Measurements from ENCODE around the gene CIAO2B.
"Not testable (repeated sequence)": the region's sequence is repeated elsewhere in the genome, so short reads cannot be mapped to it uniquely, and the experiment has no call there.

The CIAO2B gene

DNA sequence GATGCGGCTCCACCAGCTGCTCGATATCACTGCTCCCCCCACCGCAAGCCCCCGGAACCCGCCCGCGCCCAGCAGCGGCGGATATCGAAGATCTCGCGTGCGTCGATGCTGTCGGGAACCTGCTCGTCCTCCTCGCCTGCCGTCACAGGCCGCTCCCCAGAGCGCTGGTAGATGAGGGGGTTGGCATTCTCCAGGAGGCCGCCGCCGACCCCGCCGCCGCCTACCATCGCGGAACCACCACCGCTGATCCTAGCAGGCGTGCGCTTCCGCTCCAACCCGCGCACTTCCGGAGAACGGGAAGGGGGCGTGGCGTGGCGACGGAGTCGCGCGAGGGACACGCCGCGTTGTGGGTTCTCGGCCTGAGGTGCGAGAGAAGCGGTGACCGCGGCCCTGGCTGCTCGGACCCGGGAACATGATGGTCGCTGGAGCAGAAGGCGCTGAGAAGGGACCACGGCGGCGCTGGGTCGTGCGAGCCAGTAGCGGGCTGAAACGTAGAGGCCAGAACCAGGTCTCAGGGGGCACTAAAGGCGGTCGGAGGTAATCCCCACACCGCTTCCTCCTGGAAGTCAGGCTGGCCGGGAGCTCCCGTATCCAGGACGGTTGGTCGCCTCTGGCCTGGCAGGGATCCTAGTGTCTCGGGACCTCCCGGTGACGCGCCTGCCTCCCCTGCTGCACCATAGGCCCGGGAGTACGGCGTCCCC, at the start of gene CIAO2B:
Gene CIAO2B (minus strand): TSS at position 265 of the 701 bp plus-strand sequence. CDS start 38 bp downstream, at position 227.
- peak within 1 kb of the TSS; percentile 98 for H3K27ac Mint-ChIP-seq
- peaks cover 52% of the 10 kb centered on the region for H3K4me1 Mint-ChIP-seq

GRCh38 chr16:66983033-66983432, 48.8 kb upstream of the CIAO2B start:
- H3K27me3 Mint-ChIP-seq, result no peaks in the 10 kb centered on the region
- H3K4me3 Mint-ChIP-seq, result no peak overlapping the region
- H3K9me3 Mint-ChIP-seq, result no peaks in the 10 kb centered on the region
- no peaks in the 10 kb centered on the region for H3K36me3 Mint-ChIP-seq
- H3K27ac Mint-ChIP-seq, result no peak overlapping the region
- peaks cover 31% of the 10 kb centered on the region for H3K4me1 Mint-ChIP-seq

More for the DNA sequence above, at the start of gene CIAO2B:
- H3K27me3 Mint-ChIP-seq, result no peaks in the 10 kb centered on the region
- peaks cover 11% of the 10 kb centered on the region for H3K36me3 Mint-ChIP-seq
- peak within 1 kb of the TSS; percentile 98 for H3K4me3 Mint-ChIP-seq
- no peaks in the 10 kb centered on the region for H3K9me3 Mint-ChIP-seq

- no peak overlapping the region for H3K27ac Mint-ChIP-seq
- H3K9me3 Mint-ChIP-seq, result no peaks in the 10 kb centered on the region
- peaks cover 24% of the 10 kb centered on the region for H3K4me1 Mint-ChIP-seq
- no peaks in the 10 kb centered on the region for H3K27me3 Mint-ChIP-seq
- no peaks in the 10 kb centered on the region for H3K36me3 Mint-ChIP-seq
- H3K4me3 Mint-ChIP-seq, result no peak overlapping the region
These were observed 45.0 kb upstream of the CIAO2B start for GRCh38 chr16:66979011-66979717.

- Mint-ChIP-seq H3K9me3 (no peaks in the 10 kb centered on the region), H3K27me3 (no peaks in the 10 kb centered on the region), H3K4me1 (peaks cover 15% of the 10 kb centered on the region), H3K27ac (no peak overlapping the region), H3K4me3 (no peak overlapping the region), H3K36me3 (no peaks in the 10 kb centered on the region)
These were observed 43.3 kb upstream of the CIAO2B start for GRCh38 chr16:66977341-66978113.

- no peaks in the 10 kb centered on the region for H3K27me3 Mint-ChIP-seq
These were observed 42.5 kb upstream of the CIAO2B start for GRCh38 chr16:66976746-66977145.

DNA sequence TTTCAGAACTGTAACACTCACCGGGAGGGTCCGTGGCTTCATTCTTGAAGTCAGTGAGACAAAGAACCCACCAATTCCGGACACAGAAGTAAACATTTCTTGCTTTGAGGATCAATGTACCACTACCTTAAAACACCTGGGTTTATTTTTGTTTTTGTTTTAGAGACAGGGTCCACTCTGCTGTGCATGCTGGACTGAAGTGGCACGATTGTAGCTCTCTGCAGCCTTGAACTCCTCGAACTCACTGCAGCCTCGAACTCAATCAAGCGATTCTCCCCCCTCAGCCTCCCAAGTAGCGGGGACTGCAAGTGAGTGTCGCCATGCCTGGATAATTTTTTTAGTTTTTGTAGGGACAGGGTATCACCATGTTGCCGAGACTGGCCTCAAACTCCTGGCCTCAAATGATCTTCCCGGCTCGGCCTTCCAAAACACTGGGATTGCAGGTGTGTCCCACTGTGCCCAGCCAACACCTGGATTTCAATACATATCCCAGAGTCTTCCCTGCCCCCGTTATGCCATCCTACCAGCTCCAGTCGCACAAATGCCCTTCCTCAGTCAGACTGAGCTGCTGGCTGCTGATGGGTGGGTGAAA, 41.2 kb upstream of the CIAO2B start:
- Mint-ChIP-seq H3K27ac (no peak overlapping the region), H3K4me1 (peaks cover 9% of the 10 kb centered on the region), H3K27me3 (no peaks in the 10 kb centered on the region), H3K36me3 (no peaks in the 10 kb centered on the region), H3K9me3 (no peaks in the 10 kb centered on the region), H3K4me3 (no peak overlapping the region)

More at GRCh38 chr16:66976746-66977145, 42.5 kb upstream of the CIAO2B start:
- H3K9me3 Mint-ChIP-seq, result no peaks in the 10 kb centered on the region
- peaks cover 9% of the 10 kb centered on the region for H3K4me1 Mint-ChIP-seq
- H3K36me3 Mint-ChIP-seq, result no peaks in the 10 kb centered on the region
- H3K27ac Mint-ChIP-seq, result peak overlapping the region; percentile 30
- no peak overlapping the region for H3K4me3 Mint-ChIP-seq

DNA sequence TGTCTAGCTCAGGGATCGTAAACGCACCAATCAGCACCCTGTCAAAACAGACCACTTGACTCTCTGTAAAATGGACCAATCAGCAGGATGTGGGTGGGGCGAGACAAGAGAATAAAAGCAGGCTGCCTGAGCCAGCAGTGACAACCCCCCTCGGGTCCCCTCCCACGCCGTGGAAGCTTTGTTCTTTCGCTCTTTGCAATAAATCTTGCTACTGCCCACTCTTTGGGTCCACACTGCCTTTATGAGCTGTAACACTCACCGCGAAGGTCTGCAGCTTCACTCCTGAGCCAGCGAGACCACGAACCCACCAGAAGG, 40.7 kb upstream of the CIAO2B start:
- not testable (repeated sequence) for H3K27ac Mint-ChIP-seq, H3K4me1 Mint-ChIP-seq

GRCh38 chr16:66974156-66974931, 40.1 kb upstream of the CIAO2B start:
- not testable (repeated sequence) for H3K4me3 Mint-ChIP-seq, H3K4me1 Mint-ChIP-seq, H3K27ac Mint-ChIP-seq, H3K36me3 Mint-ChIP-seq, H3K27me3 Mint-ChIP-seq, H3K9me3 Mint-ChIP-seq

More for the DNA sequence above, 40.7 kb upstream of the CIAO2B start:
- not testable (repeated sequence) for H3K27me3 Mint-ChIP-seq, H3K36me3 Mint-ChIP-seq, H3K9me3 Mint-ChIP-seq
- peak overlapping the region; percentile 40 for H3K4me3 Mint-ChIP-seq

GRCh38 chr16:66973716-66974115, 39.5 kb upstream of the CIAO2B start:
- H3K4me1 Mint-ChIP-seq, result peaks cover 9% of the 10 kb centered on the region
- no peak overlapping the region for H3K27ac Mint-ChIP-seq
- no peak overlapping the region for H3K4me3 Mint-ChIP-seq
- no peaks in the 10 kb centered on the region for H3K36me3 Mint-ChIP-seq
- H3K27me3 Mint-ChIP-seq, result no peaks in the 10 kb centered on the region
- no peaks in the 10 kb centered on the region for H3K9me3 Mint-ChIP-seq

- Mint-ChIP-seq H3K36me3 (no peaks in the 10 kb centered on the region), H3K4me3 (no peak overlapping the region), H3K27me3 (no peaks in the 10 kb centered on the region), H3K9me3 (no peaks in the 10 kb centered on the region), H3K4me1 (peaks cover 9% of the 10 kb centered on the region), H3K27ac (no peak overlapping the region)
These were observed 38.8 kb upstream of the CIAO2B start for GRCh38 chr16:66972983-66973382.

- Mint-ChIP-seq H3K4me3 (no peak overlapping the region), H3K27me3 (no peaks in the 10 kb centered on the region), H3K9me3 (no peaks in the 10 kb centered on the region), H3K4me1 (peaks cover 5% of the 10 kb centered on the region), H3K36me3 (no peaks in the 10 kb centered on the region), H3K27ac (no peak overlapping the region)
These were observed 36.8 kb upstream of the CIAO2B start for GRCh38 chr16:66970775-66971720.

DNA sequence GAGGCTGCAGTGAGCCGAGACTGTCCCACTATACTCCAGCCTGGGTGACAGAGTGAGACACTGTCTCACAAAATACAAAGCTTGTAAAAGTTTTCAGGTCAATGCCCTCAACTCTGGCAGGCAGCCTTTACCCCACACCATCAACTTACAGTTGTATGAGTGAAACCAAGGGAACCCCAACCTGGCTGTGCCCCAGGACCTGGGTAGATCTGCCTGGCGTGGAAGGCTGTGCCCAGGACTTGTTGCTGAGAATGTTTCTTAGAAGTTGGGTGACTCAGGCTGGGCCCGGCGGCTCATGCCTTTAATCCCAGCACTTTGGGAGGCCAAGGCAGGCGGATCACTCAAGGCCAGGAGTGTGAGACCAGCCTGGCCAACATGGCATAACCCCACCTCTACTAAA, 34.6 kb upstream of the CIAO2B start:
- Mint-ChIP-seq H3K27ac (no peak overlapping the region), H3K4me1 (no peaks in the 10 kb centered on the region), H3K4me3 (no peak overlapping the region), H3K36me3 (no peaks in the 10 kb centered on the region), H3K27me3 (no peaks in the 10 kb centered on the region), H3K9me3 (no peaks in the 10 kb centered on the region)

GRCh38 chr16:66964049-66964448, 29.8 kb upstream of the CIAO2B start:
- Mint-ChIP-seq H3K9me3 (no peaks in the 10 kb centered on the region), H3K4me1 (peaks cover 13% of the 10 kb centered on the region), H3K4me3 (no peak overlapping the region), H3K27me3 (no peaks in the 10 kb centered on the region), H3K36me3 (no peaks in the 10 kb centered on the region), H3K27ac (no peak overlapping the region)

DNA sequence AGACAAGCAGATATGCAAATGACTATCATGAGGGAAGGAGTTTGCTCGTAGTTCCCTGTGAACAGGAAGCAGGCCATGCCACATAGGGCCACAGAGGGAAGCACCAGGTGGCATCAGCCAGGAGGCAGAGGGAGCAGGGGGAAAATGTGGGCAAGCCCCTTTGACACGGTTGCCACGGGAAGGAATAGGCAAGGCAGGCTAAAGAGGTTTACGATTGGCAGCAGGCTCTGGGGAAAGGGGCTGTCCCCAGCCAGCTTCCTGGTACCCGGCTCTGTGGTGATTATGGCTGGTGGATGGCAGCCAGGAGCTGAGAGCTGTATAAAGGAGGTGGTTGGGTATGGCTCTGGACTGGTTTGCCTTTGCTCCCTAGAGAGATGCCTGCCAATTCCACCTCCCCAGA, 27.7 kb upstream of the CIAO2B start:
- Mint-ChIP-seq H3K27me3 (no peaks in the 10 kb centered on the region), H3K36me3 (no peaks in the 10 kb centered on the region), H3K4me3 (no peak overlapping the region), H3K4me1 (peaks cover 22% of the 10 kb centered on the region), H3K27ac (no peak overlapping the region), H3K9me3 (no peaks in the 10 kb centered on the region)
